Measurements from ENCODE around the gene BTC. TPM values are rescaled to one million over a fixed set of nuclear protein-coding genes. Genes with fewer than 3 reads are reported as not detected.

BTC gene
- total RNA-seq (ENCODE audit: unreplicated experiment) = 0.13 TPM
- long read RNA-seq = 0 reads

- peak; percentile 38 for DNase-seq (ENCODE audit: low spot score)
- Mint-ChIP-seq H3K9me3 (ENCODE audit: unreplicated experiment) (no peaks in the 10 kb centered on the region), H3K27me3 (ENCODE audit: unreplicated experiment) (peaks cover 13% of the 10 kb centered on the region), H3K4me1 (ENCODE audit: unreplicated experiment) (no peaks in the 10 kb centered on the region), H3K4me3 (ENCODE audit: unreplicated experiment) (peak within 1 kb of the TSS; percentile 88), H3K36me3 (ENCODE audit: low read depth, unreplicated experiment) (no peaks in the 10 kb centered on the region), H3K27ac (ENCODE audit: unreplicated experiment) (no peak within 1 kb of the TSS)
- no peak for TF ChIP-seq CTCF (IDR thresholded peaks at IDR 0.05; ENCODE audit: unreplicated experiment)
Observed at GRCh38 chr4:74794382-74795010, at the start of gene BTC. Gene BTC, minus strand, starts transcription at chr4:74794523. Its CDS starts 198 bp downstream, at chr4:74794325.

GRCh38 chr4:74840936-74841509 is 46.7 kb upstream of the BTC start:
- Mint-ChIP-seq H3K27me3 (ENCODE audit: unreplicated experiment) (peaks cover 2% of the 10 kb centered on the region), H3K36me3 (ENCODE audit: low read depth, unreplicated experiment) (no peaks in the 10 kb centered on the region)
- DNase-seq (ENCODE audit: low spot score) = no peak

GRCh38 chr4:74838746-74839370 is 44.5 kb upstream of the BTC start:
- no peak for TF ChIP-seq CTCF (IDR thresholded peaks at IDR 0.05; ENCODE audit: unreplicated experiment)
- DNase-seq (ENCODE audit: low spot score) = no peak
- Mint-ChIP-seq H3K4me3 (ENCODE audit: unreplicated experiment) (no peak overlapping the region), H3K27me3 (ENCODE audit: unreplicated experiment) (no peaks in the 10 kb centered on the region), H3K9me3 (ENCODE audit: unreplicated experiment) (no peaks in the 10 kb centered on the region), H3K4me1 (ENCODE audit: unreplicated experiment) (no peaks in the 10 kb centered on the region), H3K27ac (ENCODE audit: unreplicated experiment) (no peak overlapping the region), H3K36me3 (ENCODE audit: low read depth, unreplicated experiment) (no peaks in the 10 kb centered on the region)

More at GRCh38 chr4:74840936-74841509, 46.7 kb upstream of the BTC start:
- Mint-ChIP-seq H3K4me3 (ENCODE audit: unreplicated experiment) (no peak overlapping the region), H3K4me1 (ENCODE audit: unreplicated experiment) (no peaks in the 10 kb centered on the region), H3K9me3 (ENCODE audit: unreplicated experiment) (no peaks in the 10 kb centered on the region), H3K27ac (ENCODE audit: unreplicated experiment) (no peak overlapping the region)
- TF ChIP-seq CTCF (IDR thresholded peaks at IDR 0.05; ENCODE audit: unreplicated experiment) = no peak

GRCh38 chr4:74830928-74831327 is 36.6 kb upstream of the BTC start:
- H3K9me3 Mint-ChIP-seq (ENCODE audit: unreplicated experiment) = no peaks in the 10 kb centered on the region
- H3K36me3 Mint-ChIP-seq (ENCODE audit: low read depth, unreplicated experiment) = no peaks in the 10 kb centered on the region
- peaks cover 1% of the 10 kb centered on the region for H3K27me3 Mint-ChIP-seq (ENCODE audit: unreplicated experiment)
- no peak overlapping the region for H3K27ac Mint-ChIP-seq (ENCODE audit: unreplicated experiment)
- no peaks in the 10 kb centered on the region for H3K4me1 Mint-ChIP-seq (ENCODE audit: unreplicated experiment)
- peak; percentile 19 for TF ChIP-seq CTCF (IDR thresholded peaks at IDR 0.05; ENCODE audit: unreplicated experiment)
- no peak for DNase-seq (ENCODE audit: low spot score)
- H3K4me3 Mint-ChIP-seq (ENCODE audit: unreplicated experiment) = no peak overlapping the region

GRCh38 chr4:74823194-74823593 is 28.9 kb upstream of the BTC start:
- Mint-ChIP-seq H3K36me3 (ENCODE audit: low read depth, unreplicated experiment) (peaks cover 6% of the 10 kb centered on the region), H3K27ac (ENCODE audit: unreplicated experiment) (no peak overlapping the region), H3K4me3 (ENCODE audit: unreplicated experiment) (no peak overlapping the region), H3K27me3 (ENCODE audit: unreplicated experiment) (peaks cover 1% of the 10 kb centered on the region), H3K4me1 (ENCODE audit: unreplicated experiment) (no peaks in the 10 kb centered on the region), H3K9me3 (ENCODE audit: unreplicated experiment) (no peaks in the 10 kb centered on the region)
- no peak for DNase-seq (ENCODE audit: low spot score)
- no peak for TF ChIP-seq CTCF (IDR thresholded peaks at IDR 0.05; ENCODE audit: unreplicated experiment)
